Measurements from ENCODE around the gene CBLB.

- no peak for TF ChIP-seq CTCF (conservative IDR thresholded peaks at IDR 0.05; ENCODE audit: low read length)
- TF ChIP-seq EZH2phosphoT487 (IDR thresholded peaks at IDR 0.05; ENCODE audit: borderline replicate concordance, low read depth, low read length) = no peak
Measured at GRCh38 chr3:105672996-105673395, 195.8 kb downstream of the CBLB start.

Data from OCI-LY7 (cell line).